ENCODE data around the gene PSMB9.
A peak's percentile ranks its signal among the peaks of the same experiment; 100 is the strongest.

The PSMB9 gene

GRCh38 chr6:32844839-32845383 lies 9.1 kb upstream of the PSMB9 start:
- peak overlapping the region; percentile 78 for H3K56ac ChIP-seq (ENCODE audit: low read length)
- H2BK5ac ChIP-seq (ENCODE audit: low read length) = no peak overlapping the region
- H3K4me3 ChIP-seq (ENCODE audit: low read length) = no peak overlapping the region
- H3K23ac ChIP-seq (ENCODE audit: low read length) = no peak overlapping the region
- no peak overlapping the region for H2BK15ac ChIP-seq (replicated peaks; ENCODE audit: low read depth)
- no peak overlapping the region for H4K8ac ChIP-seq (ENCODE audit: low read depth, low read length)
- H2AK5ac ChIP-seq (ENCODE audit: low read length) = no peak overlapping the region
- H3K4ac ChIP-seq (ENCODE audit: low read depth, low read length) = no peak overlapping the region
- peaks cover 2% of the 10 kb centered on the region for H3K27me3 ChIP-seq (ENCODE audit: insufficient read depth, low read length, poor library complexity)
- no peaks in the 10 kb centered on the region for H3K4me1 ChIP-seq (ENCODE audit: control insufficient read depth, low read depth, low read length)
- no CpG with 5 or more reads among the region's 19 CpGs for WGBS (ENCODE audit: extremely low coverage, insufficient coverage, low lambda C conversion rate)
- H3K36me3 ChIP-seq (ENCODE audit: control insufficient read depth, insufficient read depth, low read length) = no peaks in the 10 kb centered on the region
- no peak overlapping the region for H2BK120ac ChIP-seq (ENCODE audit: low read depth, low read length)
- H4K5ac ChIP-seq (ENCODE audit: low read length) = no peak overlapping the region
- H3K27ac ChIP-seq (ENCODE audit: low read depth, low read length) = no peak overlapping the region
- DNase-seq = no peak
- no peak overlapping the region for H3K18ac ChIP-seq (ENCODE audit: low read length)
- H3K9ac ChIP-seq (ENCODE audit: low read length) = peak overlapping the region; percentile 35
- peak overlapping the region; percentile 43 for H3K4me2 ChIP-seq (ENCODE audit: low read length)
- no peaks in the 10 kb centered on the region for H3K79me2 ChIP-seq (ENCODE audit: control insufficient read depth, insufficient read depth, low read length)
- no peaks in the 10 kb centered on the region for H3K79me1 ChIP-seq (ENCODE audit: low read length)

GRCh38 chr6:32845384-32845884 lies 8.6 kb upstream of the PSMB9 start:
- Histone ChIP-seq H3K9ac (ENCODE audit: low read length) (no peak overlapping the region), H3K4me1 (ENCODE audit: control insufficient read depth, low read depth, low read length) (no peaks in the 10 kb centered on the region), H2BK120ac (ENCODE audit: low read depth, low read length) (no peak overlapping the region), H2BK5ac (ENCODE audit: low read length) (no peak overlapping the region), H2BK15ac (replicated peaks; ENCODE audit: low read depth) (no peak overlapping the region), H3K79me1 (ENCODE audit: low read length) (no peaks in the 10 kb centered on the region), H4K5ac (ENCODE audit: low read length) (no peak overlapping the region), H4K8ac (ENCODE audit: low read depth, low read length) (no peak overlapping the region), H3K18ac (ENCODE audit: low read length) (no peak overlapping the region), H3K23ac (ENCODE audit: low read length) (no peak overlapping the region), H3K27me3 (ENCODE audit: insufficient read depth, low read length, poor library complexity) (peaks cover 2% of the 10 kb centered on the region), H3K27ac (ENCODE audit: low read depth, low read length) (no peak overlapping the region), H3K4me2 (ENCODE audit: low read length) (no peak overlapping the region), H3K4me3 (ENCODE audit: low read length) (no peak overlapping the region), H3K36me3 (ENCODE audit: control insufficient read depth, insufficient read depth, low read length) (no peaks in the 10 kb centered on the region), H2AK5ac (ENCODE audit: low read length) (no peak overlapping the region), H3K56ac (ENCODE audit: low read length) (no peak overlapping the region), H3K4ac (ENCODE audit: low read depth, low read length) (no peak overlapping the region), H3K79me2 (ENCODE audit: control insufficient read depth, insufficient read depth, low read length) (no peaks in the 10 kb centered on the region)
- WGBS (ENCODE audit: extremely low coverage, insufficient coverage, low lambda C conversion rate) = no CpG with 5 or more reads among the region's 10 CpGs
- DNase-seq = no peak

- Histone ChIP-seq H3K18ac (ENCODE audit: low read length) (no peak overlapping the region), H3K56ac (ENCODE audit: low read length) (no peak overlapping the region), H3K23ac (ENCODE audit: low read length) (no peak overlapping the region), H3K4me3 (ENCODE audit: low read length) (no peak overlapping the region), H3K27me3 (ENCODE audit: insufficient read depth, low read length, poor library complexity) (peaks cover 9% of the 10 kb centered on the region), H2BK5ac (ENCODE audit: low read length) (no peak overlapping the region), H3K27ac (ENCODE audit: low read depth, low read length) (no peak overlapping the region), H3K4me2 (ENCODE audit: low read length) (no peak overlapping the region), H4K5ac (ENCODE audit: low read length) (no peak overlapping the region), H4K8ac (ENCODE audit: low read depth, low read length) (no peak overlapping the region), H2AK5ac (ENCODE audit: low read length) (no peak overlapping the region), H2BK15ac (replicated peaks; ENCODE audit: low read depth) (no peak overlapping the region), H3K79me2 (ENCODE audit: control insufficient read depth, insufficient read depth, low read length) (no peaks in the 10 kb centered on the region), H3K9ac (ENCODE audit: low read length) (no peak overlapping the region), H3K79me1 (ENCODE audit: low read length) (no peaks in the 10 kb centered on the region), H3K4me1 (ENCODE audit: control insufficient read depth, low read depth, low read length) (no peaks in the 10 kb centered on the region), H3K36me3 (ENCODE audit: control insufficient read depth, insufficient read depth, low read length) (no peaks in the 10 kb centered on the region), H2BK120ac (ENCODE audit: low read depth, low read length) (no peak overlapping the region), H3K4ac (ENCODE audit: low read depth, low read length) (no peak overlapping the region)
- DNase-seq = no peak
- WGBS (ENCODE audit: extremely low coverage, insufficient coverage, low lambda C conversion rate) = no CpG with 5 or more reads among the region's 10 CpGs
Observed at GRCh38 chr6:32847004-32847403, 7.0 kb upstream of the PSMB9 start.

- Histone ChIP-seq H2BK15ac (replicated peaks; ENCODE audit: low read depth) (no peak overlapping the region), H4K8ac (ENCODE audit: low read depth, low read length) (no peak overlapping the region), H3K23ac (ENCODE audit: low read length) (no peak overlapping the region), H3K9ac (ENCODE audit: low read length) (no peak overlapping the region), H2AK5ac (ENCODE audit: low read length) (no peak overlapping the region), H3K4ac (ENCODE audit: low read depth, low read length) (no peak overlapping the region), H3K79me2 (ENCODE audit: control insufficient read depth, insufficient read depth, low read length) (no peaks in the 10 kb centered on the region), H3K79me1 (ENCODE audit: low read length) (no peaks in the 10 kb centered on the region), H4K5ac (ENCODE audit: low read length) (no peak overlapping the region), H3K4me3 (ENCODE audit: low read length) (no peak overlapping the region), H3K56ac (ENCODE audit: low read length) (no peak overlapping the region), H3K4me1 (ENCODE audit: control insufficient read depth, low read depth, low read length) (no peaks in the 10 kb centered on the region), H3K27me3 (ENCODE audit: insufficient read depth, low read length, poor library complexity) (peaks cover 15% of the 10 kb centered on the region), H3K4me2 (ENCODE audit: low read length) (no peak overlapping the region), H2BK120ac (ENCODE audit: low read depth, low read length) (no peak overlapping the region), H3K27ac (ENCODE audit: low read depth, low read length) (no peak overlapping the region), H2BK5ac (ENCODE audit: low read length) (no peak overlapping the region), H3K36me3 (ENCODE audit: control insufficient read depth, insufficient read depth, low read length) (no peaks in the 10 kb centered on the region), H3K18ac (ENCODE audit: low read length) (no peak overlapping the region)
- no CpG with 5 or more reads among the region's 8 CpGs for WGBS (ENCODE audit: extremely low coverage, insufficient coverage, low lambda C conversion rate)
- no peak for DNase-seq
Observed at GRCh38 chr6:32847795-32848194, 6.2 kb upstream of the PSMB9 start.

GRCh38 chr6:32849126-32849525 lies 4.9 kb upstream of the PSMB9 start:
- no peak overlapping the region for H2BK15ac ChIP-seq (replicated peaks; ENCODE audit: low read depth)
- no peak overlapping the region for H3K9ac ChIP-seq (ENCODE audit: low read length)
- no peak overlapping the region for H3K4ac ChIP-seq (ENCODE audit: low read depth, low read length)
- no peaks in the 10 kb centered on the region for H3K79me2 ChIP-seq (ENCODE audit: control insufficient read depth, insufficient read depth, low read length)
- no peak overlapping the region for H3K18ac ChIP-seq (ENCODE audit: low read length)
- no peak overlapping the region for H3K27ac ChIP-seq (ENCODE audit: low read depth, low read length)
- no CpG with 5 or more reads among the region's 6 CpGs for WGBS (ENCODE audit: extremely low coverage, insufficient coverage, low lambda C conversion rate)
- H3K4me1 ChIP-seq (ENCODE audit: control insufficient read depth, low read depth, low read length) = no peaks in the 10 kb centered on the region
- H2BK5ac ChIP-seq (ENCODE audit: low read length) = no peak overlapping the region
- peaks cover 14% of the 10 kb centered on the region for H3K27me3 ChIP-seq (ENCODE audit: insufficient read depth, low read length, poor library complexity)
- no peak overlapping the region for H4K5ac ChIP-seq (ENCODE audit: low read length)
- no peak overlapping the region for H3K23ac ChIP-seq (ENCODE audit: low read length)
- no peaks in the 10 kb centered on the region for H3K36me3 ChIP-seq (ENCODE audit: control insufficient read depth, insufficient read depth, low read length)
- H3K56ac ChIP-seq (ENCODE audit: low read length) = no peak overlapping the region
- no peak overlapping the region for H3K4me3 ChIP-seq (ENCODE audit: low read length)
- H2AK5ac ChIP-seq (ENCODE audit: low read length) = no peak overlapping the region
- no peak overlapping the region for H4K8ac ChIP-seq (ENCODE audit: low read depth, low read length)
- no peak for DNase-seq
- no peaks in the 10 kb centered on the region for H3K79me1 ChIP-seq (ENCODE audit: low read length)
- no peak overlapping the region for H3K4me2 ChIP-seq (ENCODE audit: low read length)
- H2BK120ac ChIP-seq (ENCODE audit: low read depth, low read length) = no peak overlapping the region

GRCh38 chr6:32851025-32851424 lies 3.0 kb upstream of the PSMB9 start:
- Histone ChIP-seq H4K5ac (ENCODE audit: low read length) (no peak overlapping the region), H2BK120ac (ENCODE audit: low read depth, low read length) (no peak overlapping the region), H3K27ac (ENCODE audit: low read depth, low read length) (no peak overlapping the region), H3K27me3 (ENCODE audit: insufficient read depth, low read length, poor library complexity) (peaks cover 25% of the 10 kb centered on the region), H4K8ac (ENCODE audit: low read depth, low read length) (no peak overlapping the region), H3K9ac (ENCODE audit: low read length) (no peak overlapping the region), H3K23ac (ENCODE audit: low read length) (no peak overlapping the region), H3K4ac (ENCODE audit: low read depth, low read length) (no peak overlapping the region), H3K4me1 (ENCODE audit: control insufficient read depth, low read depth, low read length) (no peaks in the 10 kb centered on the region), H3K4me2 (ENCODE audit: low read length) (no peak overlapping the region), H3K56ac (ENCODE audit: low read length) (no peak overlapping the region), H3K79me1 (ENCODE audit: low read length) (no peaks in the 10 kb centered on the region), H3K79me2 (ENCODE audit: control insufficient read depth, insufficient read depth, low read length) (no peaks in the 10 kb centered on the region), H3K36me3 (ENCODE audit: control insufficient read depth, insufficient read depth, low read length) (no peaks in the 10 kb centered on the region), H2BK5ac (ENCODE audit: low read length) (no peak overlapping the region), H3K18ac (ENCODE audit: low read length) (no peak overlapping the region), H2AK5ac (ENCODE audit: low read length) (no peak overlapping the region), H3K4me3 (ENCODE audit: low read length) (no peak overlapping the region), H2BK15ac (replicated peaks; ENCODE audit: low read depth) (no peak overlapping the region)
- no peak for DNase-seq
- no CpG with 5 or more reads among the region's 4 CpGs for WGBS (ENCODE audit: extremely low coverage, insufficient coverage, low lambda C conversion rate)

Measured in mesendoderm (in vitro differentiated cells).